Right lobe of liver (tissue), 6 donors: ENCODE results near the gene KCNAB1. TPM values are rescaled to one million over a fixed set of nuclear protein-coding genes. Genes with fewer than 3 reads are reported as not detected.
A peak's percentile ranks its signal among the peaks of the same experiment; 100 is the strongest.

Experiments used
- ATAC-seq, 4 donors: fragments of 200-7000 bp; cut with Tn5 transposase; one replicate each; pipeline ENCODE4 v1.9.1; 2020; ENCODE audit warnings: mild to moderate bottlenecking in 4 of 4, moderate library complexity in 4 of 4
- DNase-seq, 3 donors: peaks; one replicate each; pipeline ENCODE4 v3.0.0-alpha.2; 2020
- H3K27ac ChIP-seq, 3 donors: fragments of 200-600 bp; one replicate each; pipeline ENCODE4 v1.8.0; 2022
- H3K27me3 ChIP-seq, 2 donors: fragments of 200-600 bp; one replicate each; pipeline ENCODE4 v1.8.0; 2022
- H3K36me3 ChIP-seq, 4 donors: fragments of 200-600 bp; sonication (generic) in 1 of 4; one replicate each; pipeline versions ENCODE4 v1.5.1 to v1.8.0; 2017 to 2022; ENCODE audit warnings: control low read depth in 1 of 4
- H3K4me1 ChIP-seq, 4 donors: fragments of 200-600 bp; sonication (generic) in 1 of 4; one replicate each; pipeline versions ENCODE4 v1.5.1 to v1.8.0; 2017 to 2022; ENCODE audit warnings: control low read depth in 1 of 4
- H3K4me3 ChIP-seq, 3 donors: fragments of 200-600 bp; one replicate each; pipeline ENCODE4 v1.8.0; 2022
- H3K9me3 ChIP-seq, 4 donors: fragments of 200-600 bp; sonication (generic) in 1 of 4; one replicate each; pipeline versions ENCODE4 v1.5.1 to v1.8.0; 2017 to 2022; ENCODE audit warnings: control low read depth in 1 of 4
- CTCF ChIP-seq, 4 donors: fragments of 200-600 bp in 3 of 4; fragments of 450-650 bp in 1 of 4; IDR thresholded peaks; one replicate each; pipeline versions ENCODE4 v1.5.1 to v1.8.0; 2016 to 2022; ENCODE audit warnings: antibody characterized with exemption in 4 of 4, mild to moderate bottlenecking in 2 of 4
- POLR2A ChIP-seq: fragments of 450-650 bp; IDR thresholded peaks from one replicate; pipeline ENCODE4 v1.6.1; 2017; ENCODE audit warnings: antibody characterized with exemption, mild to moderate bottlenecking
- WGBS: methylation state at CpG from one replicate; pipeline ENCODE4 v1.1.6; 2018; ENCODE audit warnings: low coverage, low lambda C conversion rate; ENCODE audit not compliant: insufficient coverage; ENCODE audit errors: missing lambda C conversion rate; 5-methylcytosine and 5-hydroxymethylcytosine counted together
- intact Hi-C, 2 donors: fragments of 100-400 bp; cut with DNase I; formaldehyde crosslinking; loops; one replicate each; pipeline versions ENCODE4 v1.11.2 to v1.14.1; 2022
- total RNA-seq, 6 experiments: library from RNA; depleted of rRNA in 2 of 6; stranded (reverse); fragments of >200 nt in 2 of 6; fragmentation: NEBNext Ultra II Directional in 3 of 6; extraction: Animal tissue kit (Norgen Biotek cat#: 25700) in 3 of 6; gene quantifications; one replicate each; pipeline versions ENCODE4 v1.1.0 to v1.2.4, GENCODE V29; 2016 to 2023
- donor health status: DM: no; HTN: yes; CAD: no.
- donor health status: DM: no; HTN: no; CAD: no.
- donor health status: DM: no; HTN: no; CAD: no.
- donor health status: DM: no; HTN: yes; CAD: no.
- donor health status: DM: no; HTN: yes; CAD: no.

KCNAB1 gene
- total RNA-seq, 6 experiments from 2014 or later = 0.15 to 1.8 (median 0.64) TPM; not detected in 2

GRCh38 chr3:156298014-156298413 lies 177.6 kb downstream of the KCNAB1 start:
- H3K27me3 ChIP-seq = no peaks in the 10 kb centered on the region
- TF ChIP-seq CTCF (IDR thresholded peaks at IDR 0.05) (no peak), POLR2A (no peak)
- DNase-seq (no peak), ATAC-seq (no peak)
- H3K4me3 ChIP-seq = no peak overlapping the region
- peaks cover 0 to 3% (median 0%) of the 10 kb centered on the region in 4 donors for H3K4me1 ChIP-seq
- H3K9me3 ChIP-seq = no peaks in the 10 kb centered on the region
- 81% methylated on average over 6 of the region's 6 CpGs for WGBS
- no peaks in the 10 kb centered on the region for H3K36me3 ChIP-seq
- H3K27ac ChIP-seq = no peak overlapping the region
- intact Hi-C loops = no loop called here

GRCh38 chr3:156298938-156299337 lies 178.6 kb downstream of the KCNAB1 start:
- ATAC-seq (peak; percentile 52 to 74 (median 67)), DNase-seq (peak; percentile 51 to 63 (median 59))
- Histone ChIP-seq H3K27me3 (no peaks in the 10 kb centered on the region), H3K4me3 (no peak overlapping the region), H3K9me3 (no peaks in the 10 kb centered on the region), H3K36me3 (no peaks in the 10 kb centered on the region), H3K4me1 (peaks cover 0 to 3% (median 0%) of the 10 kb centered on the region in 4 donors), H3K27ac (no peak overlapping the region)
- intact Hi-C loops = no loop called here
- no peak for TF ChIP-seq CTCF (IDR thresholded peaks at IDR 0.05)
- no peak for TF ChIP-seq POLR2A
- 79% methylated on average over 2 of the region's 2 CpGs for WGBS

DNA sequence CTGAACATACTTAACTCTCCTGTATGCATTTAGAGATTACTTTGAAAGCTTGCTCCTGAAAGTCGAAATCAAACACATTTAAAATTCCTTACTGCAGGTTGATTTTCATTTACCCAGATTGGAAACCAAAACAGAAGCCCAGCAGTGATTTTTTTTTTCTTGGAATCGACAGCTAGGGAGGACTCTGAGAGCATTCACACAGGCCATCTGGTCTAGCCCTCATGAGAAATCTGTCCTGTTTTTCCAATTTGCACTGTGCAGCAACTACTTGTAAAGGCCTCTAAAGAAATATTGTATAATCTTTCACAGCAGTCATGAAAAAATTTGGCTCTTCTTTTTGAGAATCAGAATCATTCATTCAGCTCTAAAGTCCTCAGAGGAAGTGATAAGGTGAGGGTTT lies 179.2 kb downstream of the KCNAB1 start:
- 71% methylated on average over 2 of the region's 2 CpGs for WGBS
- no peaks in the 10 kb centered on the region for H3K36me3 ChIP-seq
- TF ChIP-seq POLR2A (no peak), CTCF (IDR thresholded peaks at IDR 0.05) (no peak)
- no peaks in the 10 kb centered on the region for H3K9me3 ChIP-seq
- DNase-seq = no peak
- no peak overlapping the region for H3K27ac ChIP-seq
- peaks cover 0 to 3% (median 0%) of the 10 kb centered on the region in 4 donors for H3K4me1 ChIP-seq
- ATAC-seq = no peak
- intact Hi-C loops = no loop called here
- no peak overlapping the region for H3K4me3 ChIP-seq
- H3K27me3 ChIP-seq = no peaks in the 10 kb centered on the region

DNA sequence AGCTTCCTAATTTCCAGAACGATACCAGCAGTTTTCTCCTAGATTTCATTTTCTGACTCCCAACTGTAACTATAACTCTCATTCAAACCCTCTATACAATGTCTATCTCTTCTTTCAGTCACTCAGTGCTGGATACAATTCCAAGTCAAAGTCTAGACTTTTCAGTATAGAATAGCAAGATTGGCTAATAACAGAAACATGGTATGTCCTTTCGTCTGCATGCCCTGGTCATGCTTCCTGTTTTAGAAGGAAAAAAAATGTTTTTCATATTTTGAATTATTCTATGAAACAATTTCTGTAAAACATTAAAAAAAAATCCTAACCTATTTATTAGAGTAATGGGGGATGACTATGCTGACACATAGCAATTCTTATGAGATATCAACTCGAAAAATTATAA lies 180.0 kb downstream of the KCNAB1 start:
- intact Hi-C loops = no loop called here
- Histone ChIP-seq H3K27ac (no peak overlapping the region), H3K4me1 (peaks cover 0 to 3% (median 0%) of the 10 kb centered on the region in 4 donors), H3K9me3 (no peaks in the 10 kb centered on the region), H3K4me3 (no peak overlapping the region), H3K27me3 (no peaks in the 10 kb centered on the region), H3K36me3 (no peaks in the 10 kb centered on the region)
- DNase-seq (no peak), ATAC-seq (peak in 1 of 4 donors; percentile 29)
- TF ChIP-seq CTCF (IDR thresholded peaks at IDR 0.05) = no peak
- no peak for TF ChIP-seq POLR2A
- WGBS = 45% methylated on average over 3 of the region's 3 CpGs
